Endometrial microvascular endothelial cells (primary cell): Measurements from ENCODE around the gene PTGIS. TPM values are rescaled to one million over a fixed set of nuclear protein-coding genes. Genes with fewer than 3 reads are reported as not detected.

Source experiments
- in situ Hi-C: cut with HindIII; loops from 2 replicates; pipeline ENCODE4 v1.10.0; 2017; ENCODE audit warnings: low sequenced_read_pairs, low pct_unique_long_range_greater_than_20kb; ENCODE audit errors: inconsistent ontology term
- total RNA-seq: library from RNA; depleted of rRNA; stranded (reverse); fragments of >200 nt; gene quantifications from one replicate; pipeline ENCODE4 v1.2.3, GENCODE V29; 2015; ENCODE audit errors: inconsistent ontology term

Gene PTGIS
- total RNA-seq, 1 donor from 2014 or later: 1.5 TPM

GRCh38 chr20:49515586-49515985 is 52.4 kb downstream of the PTGIS start:
- in situ Hi-C loops: no loop called here

GRCh38 chr20:49513517-49513916 is 54.4 kb downstream of the PTGIS start:
- in situ Hi-C loops: no loop called here

GRCh38 chr20:49513009-49513408 is 54.9 kb downstream of the PTGIS start:
- in situ Hi-C loops: no loop called here

- in situ Hi-C loops: no loop called here
Measured at GRCh38 chr20:49511788-49512525, 56.0 kb downstream of the PTGIS start.

DNA sequence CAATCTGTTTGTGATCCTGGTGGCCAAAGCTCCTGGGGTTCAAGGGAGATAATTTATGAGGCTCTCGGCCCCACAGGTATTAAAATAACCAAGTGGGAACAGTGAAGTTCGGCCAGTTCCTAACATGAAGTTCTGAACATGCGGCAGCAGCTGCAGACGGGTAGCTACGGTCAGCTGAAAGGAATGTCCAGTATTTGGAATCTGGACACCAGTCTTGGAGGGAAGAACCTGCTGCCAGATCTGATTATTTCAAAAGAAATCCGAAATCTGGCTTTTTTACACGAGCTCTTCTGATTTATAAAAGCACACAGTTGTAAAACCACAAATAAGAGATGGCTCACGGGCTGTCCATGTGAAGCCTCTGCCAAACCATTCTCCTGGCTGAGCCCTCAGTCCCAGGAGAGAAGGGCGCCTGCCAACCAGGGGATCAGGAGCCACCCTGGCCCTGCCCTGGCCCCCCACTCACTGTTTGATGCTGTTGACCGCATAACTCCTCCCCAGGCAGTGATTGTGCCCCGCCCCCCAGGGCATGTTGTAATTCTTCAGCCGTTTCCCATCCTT is 57.3 kb downstream of the PTGIS start:
- in situ Hi-C loops: no loop called here

GRCh38 chr20:49508435-49509199 is 59.3 kb downstream of the PTGIS start:
- in situ Hi-C loops: no loop called here

DNA sequence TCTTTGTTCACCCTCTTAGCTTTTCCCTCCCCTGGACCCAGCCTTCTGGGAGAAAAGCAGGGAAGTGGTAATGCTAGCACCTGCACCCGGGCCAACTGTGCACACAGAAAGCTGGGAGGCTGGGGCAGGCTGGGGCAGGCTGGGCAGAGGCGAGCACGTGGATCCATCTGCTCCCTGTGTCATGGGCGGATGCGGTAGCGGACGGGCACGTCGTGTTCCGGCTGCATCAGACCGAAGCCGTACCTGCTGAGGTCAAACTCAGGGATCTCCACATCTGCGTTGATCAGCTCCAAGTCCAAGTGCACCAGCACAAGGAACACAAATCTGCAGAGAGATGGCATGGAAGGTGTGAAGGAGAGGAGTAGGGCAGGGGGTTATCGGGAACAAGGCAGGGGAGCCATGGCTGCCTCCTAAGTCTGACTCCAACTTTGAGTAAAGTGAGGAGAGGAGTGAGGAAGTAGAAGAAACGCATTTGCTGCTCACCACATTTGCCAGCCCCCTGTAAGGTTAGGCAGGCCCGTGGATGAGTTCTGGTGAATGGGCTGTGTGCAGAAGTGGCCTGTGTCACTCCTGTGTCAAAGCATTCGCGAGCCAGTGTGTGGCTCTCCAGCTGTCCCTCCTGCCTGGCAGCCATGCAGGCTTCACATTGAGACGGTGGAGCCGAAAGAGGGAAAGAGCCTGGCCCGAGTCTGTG is 60.0 kb downstream of the PTGIS start:
- in situ Hi-C loops: no loop called here

DNA sequence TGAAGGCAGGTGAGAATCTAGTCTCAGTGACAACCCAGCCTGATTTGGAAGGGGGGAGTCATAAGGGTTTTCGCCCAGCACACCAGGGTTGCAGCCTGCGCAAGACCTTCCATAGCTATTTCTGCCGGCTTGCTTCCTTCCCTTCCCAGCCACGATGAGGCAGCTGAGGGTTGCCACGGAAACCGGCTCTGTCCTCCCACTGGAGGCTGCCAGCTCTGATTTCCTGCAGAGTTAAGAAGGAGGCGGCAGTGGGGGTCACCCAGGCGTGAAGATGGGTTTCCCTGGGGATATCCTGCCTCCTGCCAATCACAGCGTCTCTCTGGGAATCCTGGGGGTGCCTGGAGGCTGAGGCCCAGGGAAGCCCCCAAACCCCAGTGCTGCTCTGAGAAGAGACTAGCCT is 62.4 kb downstream of the PTGIS start:
- in situ Hi-C loops: no loop called here

DNA sequence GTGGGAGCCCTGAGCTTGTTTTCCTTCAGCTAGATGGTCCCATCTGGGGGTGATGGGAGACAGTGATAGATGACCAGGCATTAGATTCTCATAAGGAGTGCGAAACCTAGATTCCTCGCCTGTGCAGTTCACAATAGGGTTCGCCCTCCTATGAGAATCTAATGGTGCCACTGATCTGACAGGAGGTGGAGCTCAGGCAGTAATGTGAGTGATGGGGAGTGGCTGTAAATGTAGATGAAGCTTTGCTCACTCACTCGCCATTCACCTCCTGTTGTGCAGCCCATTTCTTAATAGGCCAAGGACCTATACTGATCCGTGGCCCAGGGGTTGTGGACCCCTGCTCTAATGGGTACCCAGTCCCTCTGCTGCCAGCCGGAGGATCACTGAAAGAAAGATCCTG is 64.8 kb downstream of the PTGIS start:
- in situ Hi-C loops: no loop called here

DNA sequence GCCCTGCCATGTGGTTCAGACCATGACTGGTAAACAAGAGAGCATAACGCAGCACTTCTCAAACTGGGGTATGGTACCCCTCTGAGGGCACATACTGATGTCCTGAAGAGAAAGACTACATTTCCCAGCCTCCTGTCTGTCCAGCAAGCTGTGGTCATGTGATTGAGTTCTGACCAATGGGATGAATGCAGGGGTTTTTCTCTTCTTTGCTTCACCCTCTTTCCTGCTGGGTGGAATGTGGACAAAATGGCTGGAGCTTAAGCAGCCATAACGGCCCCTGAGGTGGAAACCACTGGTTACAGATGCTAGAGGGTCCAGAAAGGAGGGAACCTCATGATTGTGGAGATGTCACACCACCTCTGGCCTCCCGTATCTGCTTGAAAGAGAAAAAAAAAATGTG is 66.0 kb downstream of the PTGIS start:
- in situ Hi-C loops: no loop called here

- in situ Hi-C loops: no loop called here
Measured at GRCh38 chr20:49497398-49497669, 70.6 kb downstream of the PTGIS start.

GRCh38 chr20:49496553-49497397 is 71.2 kb downstream of the PTGIS start:
- in situ Hi-C loops: no loop called here

DNA sequence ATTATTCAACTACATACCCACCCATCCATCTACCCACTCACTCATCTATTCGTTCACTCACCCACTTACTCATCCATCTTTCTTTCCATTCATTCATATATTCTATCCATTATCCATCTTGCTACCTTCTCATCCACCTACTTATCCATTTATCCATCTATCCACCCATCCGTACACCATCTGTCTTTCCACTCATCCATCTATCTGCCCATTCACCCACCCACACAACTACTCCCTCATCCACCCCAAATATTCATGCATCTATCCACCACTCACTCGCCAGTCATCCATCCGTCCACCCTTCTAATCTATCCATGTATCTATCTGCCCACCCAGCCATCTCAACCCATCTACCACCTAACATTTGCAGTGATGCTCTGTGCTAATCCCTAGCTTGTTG is 71.9 kb downstream of the PTGIS start:
- in situ Hi-C loops: no loop called here

- in situ Hi-C loops: no loop called here
Measured at GRCh38 chr20:49490689-49491088, 77.2 kb downstream of the PTGIS start.

DNA sequence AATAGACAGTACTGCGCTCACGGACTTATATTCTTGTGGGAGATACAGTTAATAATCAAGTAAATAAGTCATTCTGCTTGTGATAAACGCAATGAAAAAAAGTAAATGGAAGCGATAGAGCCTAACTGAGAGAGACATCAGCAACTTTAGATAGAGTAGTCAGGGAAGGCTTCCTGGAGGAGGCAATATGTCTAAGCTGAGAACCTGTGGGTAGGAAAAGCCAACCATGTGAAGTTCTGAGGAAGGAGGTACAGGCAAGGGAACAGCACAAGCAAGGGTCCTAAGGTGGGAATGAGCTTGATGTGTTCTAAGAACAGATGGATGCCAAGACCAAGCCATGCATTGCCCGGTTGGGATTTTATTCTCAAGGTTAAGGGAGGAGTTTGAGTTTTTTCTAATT is 78.2 kb downstream of the PTGIS start:
- in situ Hi-C loops: no loop called here

DNA sequence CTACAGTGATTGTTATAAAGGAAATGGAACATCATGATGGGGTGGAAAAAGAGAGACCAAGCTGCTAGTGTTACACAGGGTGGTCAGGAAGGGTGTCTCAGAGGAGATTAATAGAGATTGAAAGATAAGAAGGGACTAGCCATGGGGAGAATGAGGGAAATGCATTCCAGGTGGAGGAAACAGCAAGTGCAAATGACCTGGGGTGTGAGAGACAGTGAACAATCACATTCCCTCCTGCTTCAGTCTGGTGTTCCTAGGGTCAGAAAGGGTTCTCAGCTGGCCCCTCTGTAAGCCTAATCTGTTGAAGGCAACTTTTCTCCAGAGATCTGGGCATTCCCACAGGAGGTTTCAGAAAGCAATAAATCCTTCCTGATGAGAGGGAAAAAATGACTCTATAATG is 81.9 kb downstream of the PTGIS start:
- in situ Hi-C loops: no loop called here

GRCh38 chr20:49485563-49485962 is 82.4 kb downstream of the PTGIS start:
- in situ Hi-C loops: no loop called here

- in situ Hi-C loops: no loop called here
Measured at GRCh38 chr20:49484180-49485140, 83.5 kb downstream of the PTGIS start.
